B cell (primary cell): ENCODE results near the gene RALGAPA2. TPM values are rescaled to one million over a fixed set of nuclear protein-coding genes. Genes with fewer than 3 reads are reported as not detected.

ENCODE experiments used
- ATAC-seq: fragments of 200-7000 bp; cut with Tn5 transposase; one replicate; pipeline ENCODE4 v1.10.0; 2021; ENCODE audit warnings: low read depth, mild to moderate bottlenecking, moderate number of reproducible peaks, moderate library complexity
- CTCF ChIA-PET: fragments of 350-600 bp; sonication (Branson Sonifier 250); formaldehyde crosslinking; loops from one replicate; lab custom pipeline; 2021; ENCODE audit warnings: antibody characterized with exemption, inconsistent platforms; lab: Charles Lee
- POLR2A ChIA-PET: fragments of 350-600 bp; sonication (Branson Sonifier 250); formaldehyde crosslinking; loops from one replicate; lab custom pipeline; 2021; ENCODE audit warnings: antibody characterized with exemption; lab: Charles Lee
- DNase-seq: peaks from one replicate; pipeline ENCODE4 v3.0.0; 2013
- H2AFZ ChIP-seq: 2 replicates; pipeline ENCODE4 v1.6.1; 2012; ENCODE audit warnings: mild to moderate bottlenecking, low read depth, low read length; ENCODE audit not compliant: insufficient read depth, poor library complexity, severe bottlenecking
- H3K27ac ChIP-seq, 2 donors: 1 replicate in 1 of 2; 2 replicates in 1 of 2; pipeline ENCODE4 v1.5.1; 2012 to 2013; ENCODE audit warnings: low read length in 2 of 2, mild to moderate bottlenecking in 2 of 2, moderate library complexity in 1 of 2
- H3K27me3 ChIP-seq, 4 experiments: fragments of 200-600 bp in 1 of 4; sonication (generic) in 1 of 4; replicated peaks in 1 of 4; 1 replicate in 2 of 4; 2 replicates in 2 of 4; pipeline versions ENCODE4 v1.6.1 to v1.7.0; 2013 to 2016; ENCODE audit warnings: low read length in 3 of 4, mild to moderate bottlenecking in 2 of 4, mixed read lengths in 1 of 4, moderate library complexity in 1 of 4; ENCODE audit not compliant: insufficient read depth in 4 of 4, control insufficient read depth in 3 of 4; ENCODE audit errors: control extremely low read depth in 1 of 4
- H3K36me3 ChIP-seq, 2 experiments: replicated peaks in 1 of 2; 1 replicate in 1 of 2; 2 replicates in 1 of 2; pipeline versions ENCODE4 v1.6.1 to v1.7.1; 2013; ENCODE audit warnings: low read length in 1 of 2; ENCODE audit not compliant: insufficient read depth in 2 of 2, control insufficient read depth in 1 of 2; ENCODE audit errors: control extremely low read depth in 1 of 2, extremely low read depth in 1 of 2
- H3K4me1 ChIP-seq, 2 donors: fragments of 200-600 bp in 1 of 2; sonication (generic) in 1 of 2; 1 replicate in 1 of 2; 2 replicates in 1 of 2; pipeline versions ENCODE4 v1.5.1 to v1.6.1; 2013 to 2017; ENCODE audit warnings: low read length in 2 of 2; ENCODE audit not compliant: control insufficient read depth in 2 of 2, insufficient read depth in 2 of 2
- H3K4me2 ChIP-seq: replicated peaks from 2 replicates; pipeline ENCODE3; 2012; ENCODE audit warnings: mild to moderate bottlenecking, low read depth, low read length; ENCODE audit not compliant: poor library complexity, severe bottlenecking
- H3K4me3 ChIP-seq, 5 experiments: fragments of 200-600 bp in 1 of 5; sonication (generic) in 1 of 5; 1 replicate in 3 of 5; 2 replicates in 2 of 5; pipeline versions ENCODE4 v1.5.1 to v1.7.0; 2011 to 2016; ENCODE audit warnings: low read length in 4 of 5, mild to moderate bottlenecking in 4 of 5, low read depth in 2 of 5, control low read depth in 1 of 5, moderate library complexity in 1 of 5; ENCODE audit not compliant: insufficient read depth in 1 of 5; ENCODE audit errors: control extremely low read depth in 1 of 5, extremely low read depth in 1 of 5
- H3K79me2 ChIP-seq: fragments of 200-600 bp; sonication (generic); one replicate; pipeline ENCODE4 v1.6.0; 2016; ENCODE audit warnings: low read length; ENCODE audit not compliant: control insufficient read depth, insufficient read depth
- H3K9ac ChIP-seq: fragments of 200-600 bp; sonication (generic); 2 replicates; pipeline ENCODE4 v1.6.1; 2017; ENCODE audit warnings: mild to moderate bottlenecking, low read length, moderate library complexity
- H3K9me3 ChIP-seq, 3 donors: one replicate each; pipeline versions ENCODE4 v1.6.1 to v1.7.1; 2013; ENCODE audit warnings: low read length in 2 of 3; ENCODE audit not compliant: control insufficient read depth in 2 of 3, insufficient read depth in 1 of 3; ENCODE audit errors: control extremely low read depth in 1 of 3
- H4K20me1 ChIP-seq: 2 replicates; pipeline ENCODE4 v1.6.0; 2012; ENCODE audit warnings: mild to moderate bottlenecking, low read length; ENCODE audit not compliant: insufficient read depth, control insufficient read depth, poor library complexity, severe bottlenecking
- H3K27ac Mint-ChIP-seq: one replicate; pipeline ENCODE4 v1.8.0; 2021; ENCODE audit warnings: mixed read lengths
- H3K27me3 Mint-ChIP-seq: one replicate; pipeline ENCODE4 v1.8.0; 2021; ENCODE audit warnings: mixed read lengths
- H3K4me1 Mint-ChIP-seq: one replicate; pipeline ENCODE4 v1.8.0; 2021; ENCODE audit warnings: mixed read lengths
- H3K4me3 Mint-ChIP-seq: one replicate; pipeline ENCODE4 v1.8.0; 2021; ENCODE audit warnings: mixed read lengths
- H3K9me3 Mint-ChIP-seq: one replicate; pipeline ENCODE4 v1.8.0; 2022; ENCODE audit warnings: mixed read lengths; ENCODE audit not compliant: insufficient read depth
- CTCF ChIP-seq: fragments of 200-600 bp; IDR thresholded peaks from one replicate; pipeline ENCODE4 v1.8.0; 2022; ENCODE audit warnings: antibody characterized with exemption, mild to moderate bottlenecking
- EZH2 ChIP-seq: IDR thresholded peaks from 2 replicates; pipeline ENCODE4 v1.6.1; 2012; ENCODE audit warnings: borderline replicate concordance, low read depth, mild to moderate bottlenecking, moderate library complexity, low read length; ENCODE audit not compliant: insufficient read depth, poor library complexity, severe bottlenecking
- WGBS: methylation state at CpG from one replicate; pipeline ENCODE4 v1.1.5; 2013; ENCODE audit warnings: missing lambda C conversion rate; ENCODE audit not compliant: insufficient coverage; 5-methylcytosine and 5-hydroxymethylcytosine counted together
- intact Hi-C: fragments of 100-400 bp; cut with micrococcal nuclease; formaldehyde crosslinking; loops from one replicate; pipeline ENCODE4 v1.10.0; 2022
- polyA plus RNA-seq: library from polyadenylated mRNA; depleted of rRNA; stranded (reverse); fragments of >200 nt; gene quantifications from 2 replicates; pipeline ENCODE4 v1.2.3, GENCODE V29; 2012
- total RNA-seq, 2 donors: library from RNA; stranded (reverse); fragments of 120-200 nt in 1 of 2; gene quantifications; 1 replicate in 1 of 2; 2 replicates in 1 of 2; pipeline versions ENCODE4 v1.2.3 to v1.2.4, GENCODE V29; 2013 to 2022

RALGAPA2 gene
- total and polyA plus RNA-seq, 2 donors (not counting 1 experiment from before 2014, with no cell fraction given) = 6.4 to 33.1 TPM

- intact Hi-C loops = no loop called here
- CTCF ChIA-PET = no interaction called here
- H3K79me2 ChIP-seq = no peaks in the 10 kb centered on the region
- no peaks in the 10 kb centered on the region for H3K9me3 ChIP-seq
- H3K4me2 ChIP-seq = no peak overlapping the region
- H3K9ac ChIP-seq = no peak overlapping the region
- no peak overlapping the region for H3K27ac ChIP-seq
- Mint-ChIP-seq H3K27me3 (no peaks in the 10 kb centered on the region), H3K27ac (no peak overlapping the region), H3K4me1 (no peaks in the 10 kb centered on the region), H3K9me3 (no peaks in the 10 kb centered on the region), H3K4me3 (no peak overlapping the region)
- no peak for TF ChIP-seq EZH2
- TF ChIP-seq CTCF = no peak
- POLR2A ChIA-PET = no interaction called here
- ATAC-seq (no peak), DNase-seq (no peak)
- no peaks in the 10 kb centered on the region for H3K27me3 ChIP-seq
- no peaks in the 10 kb centered on the region for H4K20me1 ChIP-seq
- 97% methylated on average over 6 of the region's 10 CpGs for WGBS
- no peaks in the 10 kb centered on the region for H3K4me1 ChIP-seq
- no peak overlapping the region for H3K4me3 ChIP-seq
- peaks cover 0 to 2% of the 10 kb centered on the region in 2 experiments for H3K36me3 ChIP-seq
- no peak overlapping the region for H2AFZ ChIP-seq
Observed at GRCh38 chr20:20405623-20406022, 306.8 kb downstream of the RALGAPA2 start.

DNA sequence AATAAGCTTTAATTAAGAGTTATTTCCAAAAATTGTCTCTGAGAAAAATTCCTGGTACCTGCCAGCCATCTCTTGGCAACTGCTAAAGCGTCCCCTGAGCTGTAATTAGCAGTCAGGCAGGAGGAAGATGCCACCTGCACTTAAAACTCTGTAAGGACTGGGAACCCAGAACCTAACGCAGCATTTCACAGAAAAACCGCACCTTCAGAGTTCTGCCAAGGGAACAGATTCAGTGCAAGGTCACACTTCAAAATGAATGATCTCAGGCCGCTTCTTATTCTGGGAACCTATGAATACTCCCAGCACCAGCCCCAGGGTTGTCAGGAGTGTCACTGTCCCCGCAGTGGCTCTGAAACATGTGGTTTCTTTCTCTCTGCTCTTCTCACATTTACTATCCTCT is 307.8 kb downstream of the RALGAPA2 start:
- 95% methylated on average over 4 of the region's 5 CpGs for WGBS
- Histone ChIP-seq H3K36me3 (peaks cover 0 to 2% of the 10 kb centered on the region in 2 experiments), H3K27me3 (no peaks in the 10 kb centered on the region), H2AFZ (no peak overlapping the region), H4K20me1 (no peaks in the 10 kb centered on the region), H3K9me3 (no peaks in the 10 kb centered on the region), H3K27ac (no peak overlapping the region), H3K79me2 (no peaks in the 10 kb centered on the region), H3K4me2 (no peak overlapping the region), H3K4me1 (no peaks in the 10 kb centered on the region), H3K9ac (no peak overlapping the region), H3K4me3 (no peak overlapping the region)
- DNase-seq = no peak
- intact Hi-C loops = no loop called here
- CTCF ChIA-PET = no interaction called here
- POLR2A ChIA-PET = no interaction called here
- no peaks in the 10 kb centered on the region for H3K27me3 Mint-ChIP-seq
- ATAC-seq = no peak
- H3K4me3 Mint-ChIP-seq = no peak overlapping the region
- no peaks in the 10 kb centered on the region for H3K9me3 Mint-ChIP-seq
- H3K27ac Mint-ChIP-seq = no peak overlapping the region
- no peaks in the 10 kb centered on the region for H3K4me1 Mint-ChIP-seq
- no peak for TF ChIP-seq CTCF
- TF ChIP-seq EZH2 = no peak
